Subcutaneous abdominal adipose tissue (tissue), 5 donors: Measurements from ENCODE around the gene SMIM20.

Experiments
- H3K27ac ChIP-seq: one replicate; pipeline ENCODE4 v1.7.0; 2013; ENCODE audit warnings: low read depth, mild to moderate bottlenecking, inconsistent platforms, low read length, moderate library complexity
- H3K27me3 ChIP-seq, 5 donors: one replicate each; pipeline ENCODE4 v1.7.0; 2013; ENCODE audit warnings: low read length in 5 of 5, inconsistent platforms in 1 of 5; ENCODE audit not compliant: control insufficient read depth in 5 of 5, insufficient read depth in 4 of 5
- H3K36me3 ChIP-seq, 5 donors: one replicate each; pipeline ENCODE4 v1.7.0; 2013; ENCODE audit warnings: low read length in 5 of 5; ENCODE audit not compliant: control insufficient read depth in 5 of 5, insufficient read depth in 5 of 5
- H3K4me1 ChIP-seq, 5 donors: one replicate each; pipeline ENCODE4 v1.7.0; 2013; ENCODE audit warnings: low read length in 5 of 5, mild to moderate bottlenecking in 3 of 5, moderate library complexity in 1 of 5; ENCODE audit not compliant: control insufficient read depth in 5 of 5, insufficient read depth in 5 of 5
- H3K4me3 ChIP-seq, 5 donors: one replicate each; pipeline ENCODE4 v1.7.0; 2013; ENCODE audit warnings: low read length in 5 of 5, low read depth in 1 of 5
- H3K9ac ChIP-seq, 5 donors: one replicate each; pipeline ENCODE4 v1.7.0; 2013; ENCODE audit warnings: low read length in 5 of 5, mild to moderate bottlenecking in 4 of 5, moderate library complexity in 3 of 5
- H3K9me3 ChIP-seq, 5 donors: one replicate each; pipeline ENCODE4 v1.7.0; 2013; ENCODE audit warnings: low read length in 5 of 5; ENCODE audit not compliant: control insufficient read depth in 5 of 5
- donor health status: healthy.
- donor health status: healthy.
- donor health status: healthy.
- donor health status: healthy.
- donor health status: healthy.

Gene SMIM20

DNA sequence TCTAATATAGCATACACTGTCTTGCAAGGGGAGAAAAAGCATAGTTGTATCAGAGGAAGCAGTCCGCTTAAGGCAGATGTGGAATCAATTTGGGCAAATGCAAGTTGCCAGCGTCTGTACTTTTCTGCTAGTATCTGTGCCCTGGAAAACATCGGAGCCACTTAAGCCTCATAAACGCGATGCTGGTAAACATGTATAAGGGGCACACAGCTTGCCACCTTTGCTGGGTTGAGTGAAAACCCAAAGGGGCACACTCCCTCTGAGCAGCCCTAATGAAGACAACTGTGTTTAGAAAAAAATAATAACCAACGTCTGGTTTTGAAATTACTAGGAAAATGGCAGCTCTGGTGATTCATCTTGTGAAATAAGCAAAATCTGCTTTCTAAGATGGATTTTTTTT is 24.3 kb downstream of the SMIM20 start:
- Histone ChIP-seq H3K4me1 (peaks cover 3 to 9% (median 4%) of the 10 kb centered on the region in 5 donors), H3K27ac (no peak overlapping the region), H3K36me3 (no peaks in the 10 kb centered on the region), H3K4me3 (peak overlapping the region in 2 of 5 donors; percentile 13 to 37), H3K9ac (no peak overlapping the region), H3K9me3 (no peaks in the 10 kb centered on the region), H3K27me3 (peaks cover 0 to 3% (median 0%) of the 10 kb centered on the region in 5 donors)

DNA sequence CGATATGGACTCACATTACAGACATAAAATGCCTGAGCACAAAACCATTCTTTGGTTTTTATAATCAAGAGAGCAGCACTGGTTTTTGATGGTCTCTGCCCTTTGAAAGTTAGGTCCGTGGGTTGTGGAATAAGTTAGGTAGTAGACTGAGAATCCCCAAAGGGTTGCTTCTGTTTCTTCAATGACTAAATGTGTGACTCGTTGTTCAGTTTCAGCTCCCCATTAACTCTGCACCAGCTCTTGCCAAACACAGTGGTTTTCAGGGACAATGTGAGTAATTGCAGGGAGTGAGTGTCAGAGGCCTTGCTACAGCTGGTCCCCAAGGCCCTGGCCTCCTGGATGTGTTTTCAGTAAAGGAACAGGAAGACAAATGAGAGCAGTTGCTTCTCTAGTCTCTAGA is 24.8 kb downstream of the SMIM20 start:
- no peak overlapping the region for H3K4me3 ChIP-seq
- peaks cover 3 to 9% (median 4%) of the 10 kb centered on the region in 5 donors for H3K4me1 ChIP-seq
- no peak overlapping the region for H3K9ac ChIP-seq
- H3K27ac ChIP-seq, result no peak overlapping the region
- H3K27me3 ChIP-seq, result peaks cover 0 to 3% (median 0%) of the 10 kb centered on the region in 5 donors
- H3K36me3 ChIP-seq, result no peaks in the 10 kb centered on the region
- H3K9me3 ChIP-seq, result no peaks in the 10 kb centered on the region

DNA sequence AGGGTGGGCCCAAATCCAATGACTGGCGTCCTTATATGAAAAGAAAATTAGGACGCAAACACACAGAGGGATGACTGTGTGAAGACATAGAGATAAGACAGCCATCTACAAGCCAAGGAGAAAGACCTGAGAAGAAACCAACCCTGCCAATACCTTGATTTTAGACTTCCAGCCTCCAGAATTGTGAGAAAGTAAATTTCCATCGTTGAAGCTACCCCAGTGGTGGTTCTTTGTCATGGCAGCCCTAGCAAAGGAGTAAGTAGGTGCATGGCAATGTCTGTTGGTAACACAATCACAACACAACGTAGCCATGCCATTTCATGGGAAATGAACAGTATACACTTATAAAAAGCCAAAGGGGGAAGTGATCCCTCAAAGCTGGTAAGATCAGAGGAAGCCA is 25.3 kb downstream of the SMIM20 start:
- Histone ChIP-seq H3K9ac (no peak overlapping the region), H3K9me3 (no peaks in the 10 kb centered on the region), H3K4me1 (peaks cover 3 to 9% (median 4%) of the 10 kb centered on the region in 5 donors), H3K4me3 (no peak overlapping the region), H3K36me3 (no peaks in the 10 kb centered on the region), H3K27me3 (peaks cover 0 to 3% (median 0%) of the 10 kb centered on the region in 5 donors), H3K27ac (no peak overlapping the region)

DNA sequence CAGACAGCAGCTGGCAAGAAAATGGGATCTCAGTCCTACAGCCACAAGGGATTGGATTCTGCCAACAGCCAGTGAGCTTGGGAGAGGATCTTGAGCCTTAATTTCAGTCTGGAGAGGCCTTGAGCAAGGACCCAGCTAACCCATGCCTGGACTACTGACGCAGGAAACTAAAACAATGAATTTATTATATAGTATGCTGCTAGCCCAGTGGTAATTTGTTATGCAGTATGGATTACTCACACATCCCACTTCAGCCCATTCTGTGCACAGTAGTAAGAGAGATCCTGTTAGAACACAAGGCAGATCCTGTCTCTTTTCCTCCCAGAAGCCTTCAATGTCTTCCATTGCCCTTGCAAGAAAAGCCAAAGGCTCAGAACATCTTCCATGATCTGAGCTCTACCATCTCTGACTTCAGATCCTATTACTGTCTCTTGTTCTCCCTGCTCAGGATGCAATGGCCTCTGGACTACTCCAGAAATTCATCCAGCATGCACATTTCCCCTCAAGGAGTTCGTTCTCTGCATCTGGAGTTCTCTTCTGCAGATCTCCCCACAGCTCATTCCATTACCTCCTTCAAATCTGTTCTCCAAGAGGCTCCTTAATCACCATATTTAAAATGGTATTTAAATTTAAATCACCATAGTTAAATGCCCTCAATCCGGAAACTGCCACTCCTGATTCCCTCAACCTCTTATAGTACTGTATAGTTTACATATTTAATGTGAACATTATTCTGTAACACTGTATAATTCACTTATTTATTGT is 27.6 kb downstream of the SMIM20 start:
- no peak overlapping the region for H3K4me3 ChIP-seq
- H3K4me1 ChIP-seq, result peaks cover 3 to 9% (median 4%) of the 10 kb centered on the region in 5 donors
- no peak overlapping the region for H3K27ac ChIP-seq
- no peaks in the 10 kb centered on the region for H3K36me3 ChIP-seq
- H3K9me3 ChIP-seq, result no peaks in the 10 kb centered on the region
- H3K9ac ChIP-seq, result no peak overlapping the region
- peaks cover 0 to 2% (median 0%) of the 10 kb centered on the region in 5 donors for H3K27me3 ChIP-seq

DNA sequence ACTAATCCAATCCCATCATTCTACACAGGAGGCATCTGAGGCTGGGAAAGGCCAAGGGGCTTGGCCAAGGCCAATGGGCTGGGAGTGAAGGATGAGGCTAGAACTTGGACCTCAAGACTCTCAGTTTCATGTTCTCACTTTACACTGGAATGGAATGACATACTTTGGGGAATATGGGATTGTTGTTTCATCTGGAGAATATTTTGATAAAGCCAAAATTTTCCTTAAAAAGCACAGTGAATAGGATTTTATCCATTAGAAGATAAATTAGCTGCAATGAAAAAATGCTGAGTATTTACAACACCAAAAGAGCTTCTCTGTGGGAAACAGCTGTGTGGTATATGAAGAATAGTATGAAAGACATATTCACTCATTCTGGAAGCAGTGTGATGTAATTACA is 29.3 kb downstream of the SMIM20 start:
- Histone ChIP-seq H3K36me3 (no peaks in the 10 kb centered on the region), H3K27ac (no peak overlapping the region), H3K4me3 (no peak overlapping the region), H3K27me3 (no peaks in the 10 kb centered on the region), H3K4me1 (peaks cover 0 to 6% (median 2%) of the 10 kb centered on the region in 5 donors), H3K9me3 (no peaks in the 10 kb centered on the region), H3K9ac (no peak overlapping the region)

DNA sequence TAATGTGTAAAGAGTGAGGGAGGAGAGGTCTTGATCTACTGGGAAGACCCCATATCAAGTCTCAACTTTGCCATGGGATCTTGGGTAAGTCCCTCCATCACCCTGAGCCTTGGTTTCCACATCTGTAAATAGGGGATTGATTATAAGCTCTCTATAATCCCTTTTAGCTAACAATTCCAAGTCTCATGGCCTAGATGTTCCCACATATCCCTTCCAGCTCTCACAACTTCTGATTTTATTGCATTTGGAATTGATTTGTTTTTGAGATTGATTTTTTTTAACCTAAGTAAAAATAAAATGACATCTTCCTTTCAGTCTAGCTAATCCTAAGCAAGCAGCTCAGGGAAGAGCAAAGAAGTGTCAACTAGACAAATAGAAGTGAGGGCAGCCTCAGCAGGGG is 29.8 kb downstream of the SMIM20 start:
- no peak overlapping the region for H3K9ac ChIP-seq
- no peaks in the 10 kb centered on the region for H3K9me3 ChIP-seq
- H3K27me3 ChIP-seq, result no peaks in the 10 kb centered on the region
- no peak overlapping the region for H3K27ac ChIP-seq
- no peaks in the 10 kb centered on the region for H3K36me3 ChIP-seq
- no peak overlapping the region for H3K4me3 ChIP-seq
- H3K4me1 ChIP-seq, result peaks cover 0 to 4% (median 0%) of the 10 kb centered on the region in 5 donors

DNA sequence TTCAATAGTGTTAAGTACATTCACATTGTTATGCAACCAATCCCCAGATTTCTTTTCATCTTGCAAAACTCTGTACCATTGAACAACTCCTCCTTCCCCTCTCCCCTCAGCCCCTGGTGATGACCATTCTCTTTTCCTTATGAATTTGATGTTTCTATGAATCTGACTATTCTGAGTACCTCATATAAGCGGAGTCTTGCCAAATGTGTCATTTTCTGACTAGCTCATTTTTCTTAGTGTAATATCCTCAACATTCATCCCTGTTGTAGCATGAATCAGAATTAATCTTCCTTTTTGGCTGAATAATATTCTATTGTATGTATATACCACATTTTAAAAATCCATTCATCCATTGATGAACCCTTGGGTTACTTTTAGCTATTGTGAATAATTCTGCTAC is 34.0 kb downstream of the SMIM20 start:
- Histone ChIP-seq H3K36me3 (no peaks in the 10 kb centered on the region), H3K4me1 (peaks cover 0 to 7% (median 2%) of the 10 kb centered on the region in 5 donors), H3K4me3 (no peak overlapping the region), H3K27ac (no peak overlapping the region), H3K27me3 (peaks cover 0 to 5% (median 4%) of the 10 kb centered on the region in 5 donors), H3K9me3 (no peaks in the 10 kb centered on the region), H3K9ac (no peak overlapping the region)

DNA sequence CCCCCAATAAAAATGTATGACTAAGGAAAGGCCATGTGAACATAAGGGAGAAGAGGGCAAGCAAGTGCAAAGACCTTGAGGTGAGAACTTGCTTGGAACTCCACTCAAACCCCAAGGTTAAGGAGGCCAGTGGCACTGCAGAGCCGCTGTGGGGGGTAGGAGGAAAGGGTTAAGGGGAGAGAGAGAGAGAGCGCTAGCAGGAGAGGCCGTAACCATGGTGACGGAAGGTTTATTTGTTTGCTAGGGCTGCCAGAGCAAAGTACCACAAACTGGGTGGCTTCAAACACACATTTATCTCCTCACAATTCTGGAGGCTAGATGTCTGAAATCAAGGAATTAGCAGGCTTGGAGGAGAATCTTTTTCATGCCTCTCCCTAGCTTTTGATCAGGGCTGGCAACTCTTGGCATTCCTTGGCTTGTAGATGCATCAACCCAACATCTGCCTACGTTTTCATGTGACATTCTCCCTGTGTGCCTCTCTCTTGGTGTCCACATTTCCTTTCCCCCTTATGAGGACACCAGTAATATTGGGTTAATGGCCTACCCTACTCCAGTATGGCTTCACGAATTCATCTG is 35.2 kb downstream of the SMIM20 start:
- H3K4me3 ChIP-seq, result no peak overlapping the region
- no peak overlapping the region for H3K27ac ChIP-seq
- H3K36me3 ChIP-seq, result no peaks in the 10 kb centered on the region
- no peak overlapping the region for H3K9ac ChIP-seq
- peaks cover 0 to 7% (median 0%) of the 10 kb centered on the region in 5 donors for H3K4me1 ChIP-seq
- no peaks in the 10 kb centered on the region for H3K9me3 ChIP-seq
- H3K27me3 ChIP-seq, result peaks cover 0 to 5% (median 4%) of the 10 kb centered on the region in 5 donors

DNA sequence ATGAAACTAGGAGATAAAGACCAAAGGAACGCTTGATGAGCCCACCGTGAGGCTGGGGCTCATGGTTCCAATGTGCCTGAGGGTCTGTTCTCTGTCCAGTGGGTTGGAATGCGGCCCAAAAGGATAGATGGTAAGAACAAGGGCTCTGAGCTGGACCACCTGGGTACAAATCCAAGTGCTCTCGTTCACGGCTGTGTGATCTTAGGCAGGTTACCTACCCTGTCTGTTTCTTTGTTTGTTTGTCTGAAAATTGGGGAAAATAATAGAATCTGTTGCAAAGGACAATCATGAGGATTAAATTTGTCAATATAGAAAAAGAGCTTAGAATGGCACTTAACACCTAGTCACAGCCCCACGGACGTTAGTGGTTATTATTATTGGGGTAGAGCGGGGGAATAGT is 36.0 kb downstream of the SMIM20 start:
- peaks cover 0 to 7% (median 0%) of the 10 kb centered on the region in 5 donors for H3K4me1 ChIP-seq
- H3K27me3 ChIP-seq, result peaks cover 0 to 5% (median 5%) of the 10 kb centered on the region in 5 donors
- H3K4me3 ChIP-seq, result no peak overlapping the region
- H3K36me3 ChIP-seq, result no peaks in the 10 kb centered on the region
- no peaks in the 10 kb centered on the region for H3K9me3 ChIP-seq
- no peak overlapping the region for H3K9ac ChIP-seq
- H3K27ac ChIP-seq, result no peak overlapping the region
